Measurements from ENCODE around the gene SAMD9. TPM values are rescaled to one million over a fixed set of nuclear protein-coding genes. Genes with fewer than 3 reads are reported as not detected.
"Not testable (repeated sequence)": the region's sequence is repeated elsewhere in the genome, so short reads cannot be mapped to it uniquely, and the experiment has no call there.

The SAMD9 gene
- total RNA-seq, 1 donor from 2014 or later = 21.2 TPM

- no peak for TF ChIP-seq CTCF (IDR thresholded peaks at IDR 0.05)
- Histone ChIP-seq H3K36me3 (no peaks in the 10 kb centered on the region), H3K9me3 (peaks cover 34% of the 10 kb centered on the region), H3K27me3 (no peaks in the 10 kb centered on the region), H3K27ac (no peak overlapping the region), H3K4me1 (no peaks in the 10 kb centered on the region), H3K4me3 (no peak overlapping the region)
- DNase-seq (no peak), ATAC-seq (no peak)
- intact Hi-C loops (cut with DNase I) = no loop called here
Measured at GRCh38 chr7:93097388-93097787, 20.4 kb downstream of the SAMD9 start.

- H3K27me3 ChIP-seq = no peaks in the 10 kb centered on the region
- peak; percentile 26 for TF ChIP-seq CTCF (IDR thresholded peaks at IDR 0.05)
- no peak overlapping the region for H3K4me3 ChIP-seq
- intact Hi-C loops (cut with DNase I) = no loop called here
- ATAC-seq (peak; percentile 75), DNase-seq (no peak)
- peaks cover under 1% of the 10 kb centered on the region for H3K9me3 ChIP-seq
- H3K27ac ChIP-seq = no peak overlapping the region
- H3K4me1 ChIP-seq = no peaks in the 10 kb centered on the region
- H3K36me3 ChIP-seq = no peaks in the 10 kb centered on the region
Measured at GRCh38 chr7:93092757-93093370, 24.9 kb downstream of the SAMD9 start.

GRCh38 chr7:93073357-93073756, 44.4 kb downstream of the SAMD9 start:
- H3K9me3 ChIP-seq; intact Hi-C loops (cut with DNase I); ATAC-seq; H3K4me3 ChIP-seq; H3K27ac ChIP-seq; DNase-seq; H3K36me3 ChIP-seq; H3K4me1 ChIP-seq; H3K27me3 ChIP-seq: not testable (repeated sequence)

GRCh38 chr7:93062599-93062998, 55.2 kb downstream of the SAMD9 start:
- ATAC-seq = no peak
- Histone ChIP-seq H3K27ac (no peak overlapping the region), H3K36me3 (no peaks in the 10 kb centered on the region), H3K4me3 (no peak overlapping the region), H3K4me1 (no peaks in the 10 kb centered on the region), H3K9me3 (peaks cover 8% of the 10 kb centered on the region), H3K27me3 (no peaks in the 10 kb centered on the region)
- TF ChIP-seq CTCF (IDR thresholded peaks at IDR 0.05) = no peak
- intact Hi-C loops (cut with DNase I) = no loop called here
- no peak for DNase-seq

GRCh38 chr7:93060865-93061264, 56.9 kb downstream of the SAMD9 start:
- Histone ChIP-seq H3K4me3 (no peak overlapping the region), H3K27ac (no peak overlapping the region), H3K36me3 (no peaks in the 10 kb centered on the region), H3K4me1 (no peaks in the 10 kb centered on the region), H3K27me3 (no peaks in the 10 kb centered on the region), H3K9me3 (peaks cover 1% of the 10 kb centered on the region)
- TF ChIP-seq CTCF (IDR thresholded peaks at IDR 0.05) = no peak
- intact Hi-C loops (cut with DNase I) = no loop called here
- DNase-seq (no peak), ATAC-seq (no peak)

- ATAC-seq (no peak), DNase-seq (no peak)
- Histone ChIP-seq H3K27ac (no peak overlapping the region), H3K4me1 (no peaks in the 10 kb centered on the region), H3K9me3 (no peaks in the 10 kb centered on the region), H3K36me3 (no peaks in the 10 kb centered on the region), H3K4me3 (no peak overlapping the region), H3K27me3 (no peaks in the 10 kb centered on the region)
- no peak for TF ChIP-seq CTCF (IDR thresholded peaks at IDR 0.05)
- intact Hi-C loops (cut with DNase I) = no loop called here
Measured at GRCh38 chr7:93060025-93060424, 57.8 kb downstream of the SAMD9 start.

GRCh38 chr7:93056621-93057020, 61.2 kb downstream of the SAMD9 start:
- not testable (repeated sequence) for H3K9me3 ChIP-seq, DNase-seq, H3K27me3 ChIP-seq, H3K4me1 ChIP-seq, H3K36me3 ChIP-seq, ATAC-seq, H3K27ac ChIP-seq, H3K4me3 ChIP-seq
- intact Hi-C loops (cut with DNase I) = loop anchor here (10.0 kb wide), 1 partner anchor 432 kb away; no protein-coding TSS in a partner anchor
